HepG2 (cell line): ENCODE results near the gene CAMK2A. TPM values are rescaled to one million over a fixed set of nuclear protein-coding genes. Genes with fewer than 3 reads are reported as not detected.

Source experiments
- ATAC-seq: fragments of 200-7000 bp; cut with Tn5 transposase; 3 replicates; pipeline ENCODE4 v1.9.1; 2020; ENCODE audit warnings: mild to moderate bottlenecking, moderate library complexity
- BruUV-seq: library from RNA; stranded (reverse); fragments of 400-500 nt; replicated peaks from 2 replicates; lab custom pipeline; 2021; lab: Mats Ljungman, UMichigan
- CTCF ChIA-PET: fragments of 300-600 bp; formaldehyde crosslinking; extraction: SDS; loops from one replicate; lab custom pipeline; 2021; ENCODE audit warnings: low total read pairs, inconsistent platforms, low intra/inter-chr PET ratio; lab: Yijun Ruan, JAX
- POLR2A ChIA-PET: fragments of 350-600 bp; sonication (Branson Sonifier 250); formaldehyde crosslinking; loops from one replicate; lab custom pipeline; 2020; ENCODE audit warnings: antibody characterized with exemption, inconsistent platforms; lab: Yijun Ruan, JAX
- DNase-seq: peaks from one replicate; pipeline ENCODE4 v3.0.0-alpha.2; 2015; ENCODE audit warnings: low spot score
- FAIRE-seq: peaks from 3 replicates; lab custom pipeline; 2011; peaks lifted over from hg19 to GRCh38; lab: Jason Lieb, UNC
- H2AFZ ChIP-seq: one replicate; pipeline ENCODE4 v1.6.1; 2011; ENCODE audit warnings: low read length, inconsistent platforms
- H3K27ac ChIP-seq: fragments of 300-600 bp; 3 replicates; pipeline ENCODE4 v1.8.0; 2011; ENCODE audit warnings: mixed run types, mild to moderate bottlenecking, mixed read lengths, low read length, inconsistent platforms; ENCODE audit not compliant: insufficient read depth; ENCODE audit errors: extremely low read length
- H3K27me3 ChIP-seq, 2 experiments: fragments of 200-600 bp in 1 of 2; 2 replicates in 1 of 2; 3 replicates in 1 of 2; pipeline versions ENCODE4 v1.6.0 to v1.8.0; 2011; ENCODE audit warnings: low read length in 2 of 2, mild to moderate bottlenecking in 2 of 2, moderate library complexity in 2 of 2, inconsistent platforms in 1 of 2; ENCODE audit not compliant: insufficient read depth in 2 of 2, control insufficient read depth in 1 of 2
- H3K36me3 ChIP-seq, 2 experiments: fragments of 200-600 bp in 1 of 2; replicated peaks in 1 of 2; 2 replicates in 1 of 2; 3 replicates in 1 of 2; pipeline versions ENCODE4 v1.5.1 to v1.8.0; 2011; ENCODE audit warnings: low read length in 2 of 2, inconsistent platforms in 1 of 2; ENCODE audit not compliant: insufficient read depth in 2 of 2, control insufficient read depth in 1 of 2
- H3K4me1 ChIP-seq: 2 replicates; pipeline ENCODE4 v1.5.1; 2012; ENCODE audit warnings: low read length, inconsistent platforms; ENCODE audit not compliant: insufficient read depth
- H3K4me2 ChIP-seq: 2 replicates; pipeline ENCODE4 v1.6.0; 2011; ENCODE audit warnings: low read depth, low read length, inconsistent platforms
- H3K4me3 ChIP-seq, 3 experiments: fragments of 200-600 bp in 1 of 3; sonication (generic), shearing (Covaris generic) in 1 of 3; replicated peaks in 1 of 3; 2 replicates each; pipeline ENCODE4 v1.5.1; 2011 to 2016; ENCODE audit warnings: low read length in 3 of 3, inconsistent platforms in 2 of 3, low read depth in 2 of 3, mild to moderate bottlenecking in 2 of 3, control low read depth in 1 of 3, mixed read lengths in 1 of 3; ENCODE audit not compliant: insufficient read depth in 1 of 3
- H3K79me2 ChIP-seq: one replicate; pipeline ENCODE4 v1.6.1; 2011; ENCODE audit warnings: low read length, inconsistent platforms; ENCODE audit not compliant: insufficient read depth
- H3K9ac ChIP-seq: 2 replicates; pipeline ENCODE4 v1.6.0; 2011; ENCODE audit warnings: mild to moderate bottlenecking, low read depth, low read length, inconsistent platforms; ENCODE audit not compliant: insufficient read depth
- H3K9me3 ChIP-seq: 2 replicates; pipeline ENCODE4 v1.5.1; 2012; ENCODE audit warnings: mild to moderate bottlenecking, low read length
- H4K20me1 ChIP-seq: 2 replicates; pipeline ENCODE4 v1.6.0; 2011; ENCODE audit warnings: inconsistent platforms, mild to moderate bottlenecking, low read length, moderate library complexity; ENCODE audit not compliant: insufficient read depth
- CBX1 ChIP-seq: IDR thresholded peaks from one replicate; pipeline ENCODE4 v1.6.1; 2016; ENCODE audit warnings: antibody characterized with exemption, low read depth
- EZH2 ChIP-seq: conservative IDR thresholded peaks from 2 replicates; pipeline ENCODE4 v1.6.1; 2012; ENCODE audit warnings: mild to moderate bottlenecking, low read depth, low read length, moderate library complexity
- HNRNPK ChIP-seq: fragments of 200-400 bp; formaldehyde crosslinking; IDR thresholded peaks from 2 replicates; pipeline ENCODE4 v1.6.1; 2018; ENCODE audit warnings: low read length, low read depth, moderate library complexity, mild to moderate bottlenecking; ENCODE audit not compliant: poor library complexity, severe bottlenecking
- HOMEZ ChIP-seq: IDR thresholded peaks from 2 replicates; pipeline ENCODE4 v1.6.1; 2016; ENCODE audit warnings: low read depth
- KDM5A ChIP-seq: fragments of 200-600 bp; sonication (generic); IDR thresholded peaks from 2 replicates; pipeline ENCODE4 v1.7.0; 2018; ENCODE audit warnings: antibody characterized with exemption, mild to moderate bottlenecking, low read length, borderline replicate concordance
- MIXL1 ChIP-seq: IDR thresholded peaks from 2 replicates; pipeline ENCODE4 v1.6.1; 2016
- SIX4 ChIP-seq: sonication (generic); formaldehyde crosslinking; IDR thresholded peaks from 2 replicates; pipeline ENCODE4 v1.4.0; 2020; ENCODE audit warnings: missing genetic modification reagents
- UBTF ChIP-seq: sonication (generic); formaldehyde crosslinking; IDR thresholded peaks from 2 replicates; pipeline ENCODE4 v1.4.0; 2020; ENCODE audit warnings: mild to moderate bottlenecking, missing genetic modification reagents
- ZMYM3 ChIP-seq: sonication (generic); formaldehyde crosslinking; IDR thresholded peaks from 2 replicates; pipeline ENCODE4 v1.5.1; 2020; ENCODE audit warnings: mild to moderate bottlenecking, missing genetic modification reagents
- ZNF749 ChIP-seq: sonication (generic); formaldehyde crosslinking; IDR thresholded peaks from 2 replicates; pipeline ENCODE4 v1.8.0; 2022; ENCODE audit warnings: mild to moderate bottlenecking, missing genetic modification reagents, moderate library complexity, borderline replicate concordance
- ZNF772 ChIP-seq: sonication (generic); formaldehyde crosslinking; IDR thresholded peaks from 2 replicates; pipeline ENCODE4 v1.5.0; 2020; ENCODE audit warnings: mild to moderate bottlenecking, missing genetic modification reagents
- WGBS: methylation state at CpG from one replicate; pipeline ENCODE4 v1.1.6; 2017; ENCODE audit warnings: low lambda C conversion rate; 5-methylcytosine and 5-hydroxymethylcytosine counted together
- in situ Hi-C: cut with HindIII; loops from 2 replicates; pipeline ENCODE4 v1.10.0; 2017; ENCODE audit warnings: low pct_unique_long_range_greater_than_20kb; ENCODE audit not compliant: extremely low pct_ligation_motif_present
- intact Hi-C: fragments of 100-400 bp; cut with micrococcal nuclease; formaldehyde crosslinking; loops from one replicate; pipeline ENCODE4 v1.10.0; 2022; ENCODE audit not compliant: unreplicated experiment
- polyA plus RNA-seq, 8 experiments: library from polyadenylated mRNA; depleted of rRNA in 3 of 8; stranded (reverse) in 7 of 8; unstranded in 1 of 8; fragments of >200 nt; fragmentation: Illumina TruSeq in 4 of 8; extraction: Trizol in 4 of 8; gene quantifications; 2 replicates each; pipeline versions ENCODE4 v1.2.1 to v1.2.3, GENCODE V29; 2011 to 2016; ENCODE audit warnings: low read depth in 4 of 8, missing spikeins in 1 of 8, mixed read lengths in 1 of 8; ENCODE audit not compliant: insufficient read depth in 1 of 8
- total RNA-seq, 5 experiments: library from RNA; depleted of rRNA; stranded (reverse); fragments of >200 nt; fragmentation: Illumina TruSeq; extraction: Trizol; gene quantifications; 2 replicates each; pipeline ENCODE4 v1.2.3, GENCODE V29; 2016; ENCODE audit warnings: low read depth in 1 of 5
- TF ChIP-seq, protein P1 (sequence below): sonication (generic); formaldehyde crosslinking; IDR thresholded peaks from 2 replicates; pipeline ENCODE4 v1.5.0; 2020; ENCODE audit warnings: mild to moderate bottlenecking, missing genetic modification reagents
- TF ChIP-seq, protein P2 (sequence below): IDR thresholded peaks from 2 replicates; pipeline ENCODE4 v1.6.1; 2016
- TF ChIP-seq, protein P3 (sequence below): sonication (generic); formaldehyde crosslinking; IDR thresholded peaks from 2 replicates; pipeline ENCODE4 v1.4.0; 2020; ENCODE audit warnings: mild to moderate bottlenecking, missing genetic modification reagents, borderline replicate concordance

The CAMK2A gene
- total and polyA plus RNA-seq, 2 of the 13 experiments (the other 11 are each of a cell fraction or from before 2014, with no cell fraction given), result 0.11 TPM; not detected in 1

DNA sequence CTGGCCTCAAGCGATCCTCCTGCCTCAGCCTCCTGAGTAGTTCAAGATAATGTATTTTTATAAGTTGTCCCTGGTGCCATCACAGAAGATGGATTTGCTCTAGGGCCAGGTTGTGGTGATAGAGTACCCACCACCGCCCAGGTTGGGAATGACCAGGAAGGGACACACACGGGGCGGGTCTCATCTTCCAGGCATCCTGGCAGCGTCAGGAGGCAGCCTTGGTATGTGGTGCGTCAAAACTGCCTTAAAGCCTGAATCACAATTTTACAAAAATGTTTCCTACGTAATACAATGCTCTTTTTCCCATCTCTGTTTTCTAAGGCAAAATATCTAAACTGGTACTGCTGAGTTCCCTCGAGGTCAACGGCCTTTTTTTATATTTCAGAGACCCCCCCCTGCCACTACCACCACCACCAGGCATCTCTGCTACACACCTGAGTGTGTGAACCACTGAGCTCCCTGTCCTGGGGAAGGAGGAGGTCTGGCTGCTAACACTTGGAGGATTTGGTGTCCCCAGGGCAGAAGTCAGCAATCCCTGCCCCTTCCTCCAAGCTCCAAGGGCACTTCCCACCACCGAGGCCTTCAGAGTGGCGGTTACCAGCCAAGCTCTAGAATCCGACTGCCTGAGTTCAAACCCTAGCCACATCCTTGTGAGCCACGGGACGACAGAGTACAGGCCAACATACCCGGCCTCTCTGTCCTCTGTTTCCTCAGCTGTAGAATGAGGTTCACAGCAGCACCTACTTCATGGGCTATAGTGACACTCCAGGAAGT lies 52.4 kb downstream of the CAMK2A start:
- no peaks in the 10 kb centered on the region for H3K9me3 ChIP-seq
- H3K27me3 ChIP-seq, result peaks cover 4 to 48% of the 10 kb centered on the region in 2 experiments
- no peak for DNase-seq
- in situ Hi-C loops, result no loop called here
- no peak overlapping the region for H3K4me3 ChIP-seq
- no peak overlapping the region for H3K4me2 ChIP-seq
- ATAC-seq, result no peak
- POLR2A ChIA-PET, result no interaction called here
- intact Hi-C loops, result no loop called here
- H3K9ac ChIP-seq, result no peak overlapping the region
- no peaks in the 10 kb centered on the region for H3K36me3 ChIP-seq
- CTCF ChIA-PET, result no interaction called here
- H3K4me1 ChIP-seq, result peaks cover 10% of the 10 kb centered on the region
- no peak for TF ChIP-seq UBTF (CRISPR knock-in tag)
- no peak for TF ChIP-seq ZNF749 (CRISPR knock-in tag)
- no peak for TF ChIP-seq KDM5A
- no peak for TF ChIP-seq HNRNPK
- no peak for TF ChIP-seq EZH2
- TF ChIP-seq, protein P1, sequence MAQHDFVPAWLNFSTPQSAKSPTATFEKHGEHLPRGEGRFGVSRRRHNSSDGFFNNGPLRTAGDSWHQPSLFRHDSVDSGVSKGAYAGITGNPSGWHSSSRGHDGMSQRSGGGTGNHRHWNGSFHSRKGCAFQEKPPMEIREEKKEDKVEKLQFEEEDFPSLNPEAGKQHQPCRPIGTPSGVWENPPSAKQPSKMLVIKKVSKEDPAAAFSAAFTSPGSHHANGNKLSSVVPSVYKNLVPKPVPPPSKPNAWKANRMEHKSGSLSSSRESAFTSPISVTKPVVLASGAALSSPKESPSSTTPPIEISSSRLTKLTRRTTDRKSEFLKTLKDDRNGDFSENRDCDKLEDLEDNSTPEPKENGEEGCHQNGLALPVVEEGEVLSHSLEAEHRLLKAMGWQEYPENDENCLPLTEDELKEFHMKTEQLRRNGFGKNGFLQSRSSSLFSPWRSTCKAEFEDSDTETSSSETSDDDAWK (CRISPR knock-in tag), result no peak
- no peak for TF ChIP-seq MIXL1 (CRISPR knock-in tag)
- no peak for TF ChIP-seq ZMYM3 (CRISPR knock-in tag)
- no peak for TF ChIP-seq CBX1
- TF ChIP-seq, protein P2, sequence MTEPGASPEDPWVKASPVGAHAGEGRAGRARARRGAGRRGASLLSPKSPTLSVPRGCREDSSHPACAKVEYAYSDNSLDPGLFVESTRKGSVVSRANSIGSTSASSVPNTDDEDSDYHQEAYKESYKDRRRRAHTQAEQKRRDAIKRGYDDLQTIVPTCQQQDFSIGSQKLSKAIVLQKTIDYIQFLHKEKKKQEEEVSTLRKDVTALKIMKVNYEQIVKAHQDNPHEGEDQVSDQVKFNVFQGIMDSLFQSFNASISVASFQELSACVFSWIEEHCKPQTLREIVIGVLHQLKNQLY, result no peak
- TF ChIP-seq, protein P3, sequence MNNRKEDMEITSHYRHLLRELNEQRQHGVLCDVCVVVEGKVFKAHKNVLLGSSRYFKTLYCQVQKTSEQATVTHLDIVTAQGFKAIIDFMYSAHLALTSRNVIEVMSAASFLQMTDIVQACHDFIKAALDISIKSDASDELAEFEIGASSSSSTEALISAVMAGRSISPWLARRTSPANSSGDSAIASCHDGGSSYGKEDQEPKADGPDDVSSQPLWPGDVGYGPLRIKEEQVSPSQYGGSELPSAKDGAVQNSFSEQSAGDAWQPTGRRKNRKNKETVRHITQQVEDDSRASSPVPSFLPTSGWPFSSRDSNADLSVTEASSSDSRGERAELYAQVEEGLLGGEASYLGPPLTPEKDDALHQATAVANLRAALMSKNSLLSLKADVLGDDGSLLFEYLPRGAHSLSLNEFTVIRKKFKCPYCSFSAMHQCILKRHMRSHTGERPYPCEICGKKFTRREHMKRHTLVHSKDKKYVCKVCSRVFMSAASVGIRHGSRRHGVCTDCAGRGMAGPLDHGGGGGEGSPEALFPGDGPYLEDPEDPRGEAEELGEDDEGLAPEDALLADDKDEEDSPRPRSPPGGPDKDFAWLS (CRISPR knock-in tag), result no peak
- TF ChIP-seq HOMEZ (CRISPR knock-in tag), result no peak
- no peak for TF ChIP-seq SIX4
- TF ChIP-seq ZNF772, result no peak
- no peak overlapping the region for H3K27ac ChIP-seq
- BruUV-seq, result no TSS peak
- no peaks in the 10 kb centered on the region for H4K20me1 ChIP-seq
- no peak overlapping the region for H2AFZ ChIP-seq
- FAIRE-seq, result no peak
- 32% methylated on average over 9 of the region's 15 CpGs for WGBS
- no peaks in the 10 kb centered on the region for H3K79me2 ChIP-seq
